Spleen (tissue), 11 donors: ENCODE measurements around the gene PCDHGB6. TPM values are rescaled to one million over a fixed set of nuclear protein-coding genes. Genes with fewer than 3 reads are reported as not detected.

ENCODE experiments used
- DNase-seq: peaks from one replicate; pipeline ENCODE4 v3.0.0-alpha.2; 2020
- H3K27ac ChIP-seq, 8 donors: fragments of 200-600 bp; sonication (generic) in 7 of 8; 1 replicate in 4 of 8; 2 replicates in 4 of 8; pipeline versions ENCODE4 v1.5.0 to v1.8.0; 2016 to 2021; ENCODE audit warnings: inconsistent platforms in 4 of 8, mild to moderate bottlenecking in 4 of 8, moderate library complexity in 1 of 8
- H3K27me3 ChIP-seq, 7 donors: fragments of 200-600 bp; sonication (generic) in 6 of 7; replicated peaks in 1 of 7; 1 replicate in 4 of 7; 2 replicates in 3 of 7; pipeline versions ENCODE4 v1.5.0 to v1.8.0; 2016 to 2021; ENCODE audit warnings: inconsistent platforms in 3 of 7, mild to moderate bottlenecking in 1 of 7
- H3K36me3 ChIP-seq, 6 donors: fragments of 200-600 bp; sonication (generic) in 5 of 6; 1 replicate in 4 of 6; 2 replicates in 2 of 6; pipeline versions ENCODE4 v1.5.0 to v1.8.0; 2016 to 2021; ENCODE audit warnings: inconsistent platforms in 2 of 6
- H3K4me1 ChIP-seq, 6 donors: fragments of 200-600 bp; sonication (generic) in 5 of 6; 1 replicate in 3 of 6; 2 replicates in 3 of 6; pipeline versions ENCODE4 v1.5.0 to v1.8.0; 2016 to 2021; ENCODE audit warnings: inconsistent platforms in 3 of 6
- H3K4me3 ChIP-seq, 8 donors: fragments of 200-600 bp; sonication (generic) in 7 of 8; 1 replicate in 4 of 8; 2 replicates in 4 of 8; pipeline versions ENCODE4 v1.5.0 to v1.8.0; 2016 to 2021; ENCODE audit warnings: inconsistent platforms in 4 of 8, mild to moderate bottlenecking in 4 of 8, moderate library complexity in 2 of 8
- H3K9me3 ChIP-seq, 8 donors: fragments of 200-600 bp; sonication (generic) in 7 of 8; 1 replicate in 4 of 8; 2 replicates in 4 of 8; pipeline versions ENCODE4 v1.5.0 to v1.8.0; 2016 to 2021; ENCODE audit warnings: inconsistent platforms in 4 of 8
- CTCF ChIP-seq, 11 experiments: fragments of 200-600 bp in 7 of 11; fragments of 450-650 bp in 4 of 11; sonication (generic) in 4 of 11; IDR thresholded peaks in 8 of 11; conservative IDR thresholded peaks in 3 of 11; 1 replicate in 7 of 11; 2 replicates in 4 of 11; pipeline versions ENCODE4 v1.4.0 to v1.8.0; 2016 to 2021; ENCODE audit warnings: antibody characterized with exemption in 11 of 11, inconsistent platforms in 4 of 11, mild to moderate bottlenecking in 1 of 11
- POLR2A ChIP-seq, 3 donors: fragments of 450-650 bp; IDR thresholded peaks; one replicate each; pipeline ENCODE4 v1.5.1; 2017; ENCODE audit warnings: antibody characterized with exemption in 3 of 3, mild to moderate bottlenecking in 1 of 3
- POLR2AphosphoS5 ChIP-seq, 3 donors: sonication (generic); formaldehyde crosslinking; IDR thresholded peaks; one replicate each; pipeline ENCODE4 v1.5.1; 2017; ENCODE audit warnings: antibody characterized with exemption in 3 of 3
- WGBS, 5 donors: extraction: QIAGEN DNeasy Blood & Tissue Kit in 3 of 5; methylation state at CpG; one replicate each; pipeline versions ENCODE4 v1.1.5 to v1.1.7; 2013 to 2018; 5-methylcytosine and 5-hydroxymethylcytosine counted together
- intact Hi-C: fragments of 100-400 bp; cut with DNase I; formaldehyde crosslinking; loops from one replicate; pipeline ENCODE4 v1.15.0; 2023; ENCODE audit warnings: low total_unique reads
- polyA plus RNA-seq, 3 donors: library from polyadenylated mRNA; stranded (reverse); fragments of 200-250 nt; gene quantifications; one replicate each; pipeline ENCODE4 v1.2.1, GENCODE V29; 2013
- total RNA-seq, 7 donors: library from RNA; depleted of rRNA in 3 of 7; stranded (reverse); fragments of >200 nt in 3 of 7; fragmentation: NEBNext Ultra II Directional in 4 of 7; extraction: Animal tissue kit (Norgen Biotek cat#: 25700) in 4 of 7; gene quantifications; one replicate each; pipeline versions ENCODE4 v1.1.0 to v1.2.1, GENCODE V29; 2016 to 2021
- donor health status: healthy with polysubstance abuse.
- donor health status: DM: no; HTN: no; CAD: no; lungs with moderate emphysema.
- donor health status: DM: no; HTN: no; CAD: no.
- donor health status: Bipolar disorder and iron deficiency.
- donor health status: healthy.
- donor health status: DM: no; HTN: no; CAD: no.
- donor health status: DM: yes; HTN: yes; CAD: no.

Gene PCDHGB6
- total and polyA plus RNA-seq, 10 donors: 0.13 to 6.8 (median 4.7) TPM

DNA sequence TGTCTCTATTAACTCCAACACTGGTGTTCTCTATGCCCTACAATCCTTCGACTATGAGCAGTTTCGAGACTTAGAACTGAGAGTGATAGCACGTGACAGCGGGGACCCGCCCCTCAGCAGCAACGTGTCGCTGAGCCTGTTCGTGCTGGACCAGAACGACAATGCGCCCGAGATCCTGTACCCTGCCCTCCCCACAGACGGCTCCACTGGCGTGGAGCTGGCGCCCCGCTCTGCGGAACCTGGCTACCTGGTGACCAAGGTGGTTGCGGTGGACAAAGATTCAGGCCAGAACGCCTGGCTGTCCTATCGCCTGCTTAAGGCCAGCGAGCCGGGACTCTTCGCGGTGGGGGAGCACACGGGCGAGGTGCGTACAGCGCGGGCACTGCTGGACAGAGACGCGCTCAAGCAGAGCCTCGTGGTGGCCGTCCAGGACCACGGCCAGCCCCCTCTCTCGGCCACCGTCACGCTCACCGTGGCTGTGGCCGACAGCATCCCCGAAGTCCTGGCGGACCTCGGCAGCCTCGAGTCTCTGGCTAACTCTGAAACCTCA lies 15.0 kb downstream of the PCDHGB6 start:
- TF ChIP-seq POLR2AphosphoS5 (IDR thresholded peaks at IDR 0.05) (no peak), CTCF (IDR thresholded peaks at IDR 0.05 in 8 of 11, conservative IDR thresholded peaks at IDR 0.05 in 3 of 11) (no peak), POLR2A (IDR thresholded peaks at IDR 0.05) (no peak)
- peaks cover 2 to 100% (median 100%) of the 10 kb centered on the region in 8 donors for H3K9me3 ChIP-seq
- WGBS, 5 donors: 26 to 45% (median 30%) methylated on average over 29 to 42 of the region's 42 CpGs
- no peak overlapping the region for H3K27ac ChIP-seq
- H3K4me3 ChIP-seq: no peak overlapping the region
- no peak for DNase-seq
- peaks cover 0 to 13% (median 0%) of the 10 kb centered on the region in 6 donors for H3K36me3 ChIP-seq
- peaks cover 0 to 12% (median 0%) of the 10 kb centered on the region in 6 donors for H3K4me1 ChIP-seq
- H3K27me3 ChIP-seq: peaks cover 0 to 89% (median 35%) of the 10 kb centered on the region in 7 donors
- intact Hi-C loops: no loop called here

DNA sequence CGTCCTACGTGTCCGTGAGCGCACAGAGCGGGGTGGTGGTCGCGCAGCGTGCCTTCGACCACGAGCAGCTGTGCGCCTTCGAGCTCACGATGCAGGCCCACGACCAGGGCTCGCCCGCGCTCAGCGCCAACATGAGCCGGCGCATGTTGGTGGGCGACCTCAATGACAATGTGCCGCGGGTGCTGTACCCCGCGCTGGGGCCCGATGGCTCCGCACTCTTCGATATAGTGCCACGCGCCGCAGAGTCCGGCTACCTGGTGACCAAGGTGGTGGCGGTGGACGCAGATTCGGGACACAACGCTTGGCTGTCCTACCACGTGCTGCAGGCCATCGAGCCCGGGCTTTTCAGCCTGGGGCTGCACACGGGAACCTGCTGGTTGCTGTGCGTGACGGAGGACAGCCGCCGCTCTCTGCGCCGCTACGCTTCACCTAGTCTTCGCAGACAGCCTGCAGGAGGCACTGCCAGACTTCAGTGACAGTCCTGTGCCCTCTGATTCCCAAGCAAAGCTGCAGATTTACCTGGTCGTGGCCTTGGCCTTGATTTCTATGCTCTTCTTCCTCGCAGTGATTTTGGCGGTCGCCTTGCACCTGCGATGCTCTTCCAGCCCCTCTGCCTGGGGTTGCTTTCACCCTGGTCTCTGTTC lies 20.1 kb downstream of the PCDHGB6 start:
- 33 to 63% (median 55%) methylated on average over 18 to 53 of the region's 53 CpGs for WGBS, 5 donors
- no peak for DNase-seq
- intact Hi-C loops: no loop called here
- H3K9me3 ChIP-seq: peaks cover 0 to 100% (median 98%) of the 10 kb centered on the region in 8 donors
- H3K4me1 ChIP-seq: peaks cover 0 to 19% (median 0%) of the 10 kb centered on the region in 6 donors
- no peak overlapping the region for H3K27ac ChIP-seq
- H3K27me3 ChIP-seq: peaks cover 0 to 88% (median 14%) of the 10 kb centered on the region in 7 donors
- H3K4me3 ChIP-seq: no peak overlapping the region
- peaks cover 0 to 8% (median 0%) of the 10 kb centered on the region in 6 donors for H3K36me3 ChIP-seq
- TF ChIP-seq POLR2A (IDR thresholded peaks at IDR 0.05) (no peak), CTCF (IDR thresholded peaks at IDR 0.05 in 8 of 11, conservative IDR thresholded peaks at IDR 0.05 in 3 of 11) (no peak), POLR2AphosphoS5 (IDR thresholded peaks at IDR 0.05) (no peak)

GRCh38 chr5:141430332-141431113 lies 22.7 kb downstream of the PCDHGB6 start, which contains the start of gene PCDHGA12:
TSS of gene PCDHGA12 (plus strand) at chr5:141430507. CDS start at chr5:141430760, 253 bp downstream.
- WGBS, 5 donors: 10 to 26% (median 12%) methylated on average over 33 of the region's 33 CpGs
- Histone ChIP-seq H3K9me3 (peaks cover 0 to 100% (median 98%) of the 10 kb centered on the region in 8 donors), H3K4me1 (peaks cover 0 to 19% (median 0%) of the 10 kb centered on the region in 6 donors), H3K27me3 (peaks cover 0 to 87% (median 14%) of the 10 kb centered on the region in 7 donors), H3K27ac (peak within 1 kb of the TSS in 1 of 8 donors; percentile 23), H3K36me3 (peaks cover 0 to 8% (median 0%) of the 10 kb centered on the region in 6 donors), H3K4me3 (peak within 1 kb of the TSS in 7 of 8 donors; percentile 6 to 58 (median 29))
- TF ChIP-seq POLR2AphosphoS5 (IDR thresholded peaks at IDR 0.05) (no peak), CTCF (IDR thresholded peaks at IDR 0.05 in 8 of 11, conservative IDR thresholded peaks at IDR 0.05 in 3 of 11) (peak in 9 of 11 experiments; percentile 19 to 50 (median 37)), POLR2A (IDR thresholded peaks at IDR 0.05) (no peak)
- intact Hi-C loops: no loop called here
- no peak for DNase-seq
